Measurements from ENCODE around the gene COL18A1. TPM values are rescaled to one million over a fixed set of nuclear protein-coding genes. Genes with fewer than 3 reads are reported as not detected.

COL18A1 gene
- total RNA-seq, 1 donor from 2014 or later: 150 TPM

DNA sequence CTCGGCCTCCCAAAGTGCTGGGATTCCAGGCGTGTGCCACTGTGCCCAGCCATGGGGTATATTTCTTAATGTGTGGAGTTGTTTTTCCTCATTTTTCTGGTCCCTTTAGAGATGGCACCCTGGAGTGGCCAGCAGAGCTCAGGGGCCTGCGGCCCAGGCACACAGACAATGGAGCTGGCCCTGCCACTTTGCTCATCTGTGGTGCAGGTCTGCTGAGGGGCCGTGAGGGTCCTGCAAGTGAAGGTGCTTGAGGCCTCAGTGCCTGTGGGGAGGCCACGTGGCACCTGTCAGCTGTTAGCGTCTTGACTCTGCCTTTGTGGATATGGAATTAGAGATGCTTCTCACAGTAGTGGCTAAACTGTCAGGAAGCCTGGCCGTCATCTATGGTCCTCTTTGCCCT, 7.5 kb downstream of the COL18A1 start:
- no peak for DNase-seq (ENCODE audit: extremely low spot score, unreplicated experiment)
- Mint-ChIP-seq H3K4me1 (ENCODE audit: unreplicated experiment) (peaks cover 46% of the 10 kb centered on the region), H3K27me3 (no peaks in the 10 kb centered on the region), H3K9me3 (no peaks in the 10 kb centered on the region), H3K27ac (peak overlapping the region; percentile 54), H3K4me3 (peak overlapping the region; percentile 63), H3K36me3 (no peaks in the 10 kb centered on the region)
- TF ChIP-seq, protein P1, sequence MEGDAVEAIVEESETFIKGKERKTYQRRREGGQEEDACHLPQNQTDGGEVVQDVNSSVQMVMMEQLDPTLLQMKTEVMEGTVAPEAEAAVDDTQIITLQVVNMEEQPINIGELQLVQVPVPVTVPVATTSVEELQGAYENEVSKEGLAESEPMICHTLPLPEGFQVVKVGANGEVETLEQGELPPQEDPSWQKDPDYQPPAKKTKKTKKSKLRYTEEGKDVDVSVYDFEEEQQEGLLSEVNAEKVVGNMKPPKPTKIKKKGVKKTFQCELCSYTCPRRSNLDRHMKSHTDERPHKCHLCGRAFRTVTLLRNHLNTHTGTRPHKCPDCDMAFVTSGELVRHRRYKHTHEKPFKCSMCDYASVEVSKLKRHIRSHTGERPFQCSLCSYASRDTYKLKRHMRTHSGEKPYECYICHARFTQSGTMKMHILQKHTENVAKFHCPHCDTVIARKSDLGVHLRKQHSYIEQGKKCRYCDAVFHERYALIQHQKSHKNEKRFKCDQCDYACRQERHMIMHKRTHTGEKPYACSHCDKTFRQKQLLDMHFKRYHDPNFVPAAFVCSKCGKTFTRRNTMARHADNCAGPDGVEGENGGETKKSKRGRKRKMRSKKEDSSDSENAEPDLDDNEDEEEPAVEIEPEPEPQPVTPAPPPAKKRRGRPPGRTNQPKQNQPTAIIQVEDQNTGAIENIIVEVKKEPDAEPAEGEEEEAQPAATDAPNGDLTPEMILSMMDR (conservative IDR thresholded peaks at IDR 0.05): no peak

DNA sequence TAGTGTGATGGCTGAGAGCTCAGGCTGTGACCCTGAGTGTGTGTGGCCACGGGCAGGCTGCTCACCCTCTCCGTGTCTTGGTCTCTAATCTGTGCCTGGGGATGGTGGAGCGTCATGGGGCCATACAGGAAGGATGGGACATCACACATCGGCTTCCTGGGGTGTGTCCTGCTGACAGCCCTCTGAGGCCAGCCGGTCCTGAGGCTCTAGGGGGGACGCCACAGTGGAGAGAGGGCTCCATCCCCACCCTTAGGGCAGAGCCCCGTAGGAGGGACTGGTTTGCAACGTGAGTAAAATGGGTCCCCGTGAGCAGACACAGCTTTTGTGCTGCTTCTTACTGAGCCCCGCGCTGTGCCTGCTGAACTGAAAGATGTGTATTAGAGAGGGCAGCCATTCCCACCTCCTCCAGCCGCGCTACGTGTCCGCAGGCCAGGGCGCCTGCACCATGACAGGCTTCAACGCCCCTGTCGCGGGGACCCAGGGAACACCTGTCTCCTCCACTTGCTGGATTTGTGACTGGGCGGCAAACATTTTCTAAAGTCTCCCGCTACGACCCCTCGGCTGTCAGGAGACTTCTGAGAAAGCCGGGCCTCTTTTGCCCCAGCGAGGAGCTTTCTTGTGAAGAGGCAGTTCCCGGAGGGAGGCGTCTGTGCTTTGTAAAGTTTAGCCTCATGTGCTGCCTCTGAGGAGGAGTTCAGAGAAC, 8.1 kb downstream of the COL18A1 start:
- DNase-seq (ENCODE audit: extremely low spot score, unreplicated experiment): no peak
- Mint-ChIP-seq H3K9me3 (no peaks in the 10 kb centered on the region), H3K27me3 (no peaks in the 10 kb centered on the region), H3K36me3 (no peaks in the 10 kb centered on the region), H3K27ac (peak overlapping the region; percentile 54), H3K4me1 (ENCODE audit: unreplicated experiment) (peaks cover 41% of the 10 kb centered on the region), H3K4me3 (peak overlapping the region; percentile 63)
- TF ChIP-seq, protein P1 (conservative IDR thresholded peaks at IDR 0.05): no peak

DNA sequence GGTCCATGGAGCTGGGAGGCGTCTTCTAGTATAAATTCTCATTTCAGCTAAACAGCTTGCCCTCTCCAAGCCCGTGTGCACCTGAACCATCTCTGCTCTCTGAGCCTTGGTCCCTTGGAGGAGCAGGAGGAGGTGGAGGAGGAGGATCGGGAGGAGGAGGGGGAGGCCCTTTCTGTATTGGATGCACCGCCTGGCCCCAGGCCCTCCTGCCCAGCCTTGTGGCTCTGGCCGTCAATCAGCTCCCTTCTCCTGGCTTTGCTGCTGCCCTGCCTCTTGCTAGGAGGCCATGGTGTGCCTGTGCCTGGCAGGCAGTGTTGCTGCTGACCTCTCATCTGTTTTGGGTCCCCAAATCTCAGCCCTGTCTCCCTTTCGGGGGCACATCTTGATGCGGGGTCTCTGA, 9.0 kb downstream of the COL18A1 start:
- Mint-ChIP-seq H3K27ac (no peak overlapping the region), H3K27me3 (no peaks in the 10 kb centered on the region), H3K4me1 (ENCODE audit: unreplicated experiment) (peaks cover 42% of the 10 kb centered on the region), H3K9me3 (no peaks in the 10 kb centered on the region), H3K4me3 (no peak overlapping the region), H3K36me3 (no peaks in the 10 kb centered on the region)
- DNase-seq (ENCODE audit: extremely low spot score, unreplicated experiment): no peak
- TF ChIP-seq, protein P1 (conservative IDR thresholded peaks at IDR 0.05): no peak

DNA sequence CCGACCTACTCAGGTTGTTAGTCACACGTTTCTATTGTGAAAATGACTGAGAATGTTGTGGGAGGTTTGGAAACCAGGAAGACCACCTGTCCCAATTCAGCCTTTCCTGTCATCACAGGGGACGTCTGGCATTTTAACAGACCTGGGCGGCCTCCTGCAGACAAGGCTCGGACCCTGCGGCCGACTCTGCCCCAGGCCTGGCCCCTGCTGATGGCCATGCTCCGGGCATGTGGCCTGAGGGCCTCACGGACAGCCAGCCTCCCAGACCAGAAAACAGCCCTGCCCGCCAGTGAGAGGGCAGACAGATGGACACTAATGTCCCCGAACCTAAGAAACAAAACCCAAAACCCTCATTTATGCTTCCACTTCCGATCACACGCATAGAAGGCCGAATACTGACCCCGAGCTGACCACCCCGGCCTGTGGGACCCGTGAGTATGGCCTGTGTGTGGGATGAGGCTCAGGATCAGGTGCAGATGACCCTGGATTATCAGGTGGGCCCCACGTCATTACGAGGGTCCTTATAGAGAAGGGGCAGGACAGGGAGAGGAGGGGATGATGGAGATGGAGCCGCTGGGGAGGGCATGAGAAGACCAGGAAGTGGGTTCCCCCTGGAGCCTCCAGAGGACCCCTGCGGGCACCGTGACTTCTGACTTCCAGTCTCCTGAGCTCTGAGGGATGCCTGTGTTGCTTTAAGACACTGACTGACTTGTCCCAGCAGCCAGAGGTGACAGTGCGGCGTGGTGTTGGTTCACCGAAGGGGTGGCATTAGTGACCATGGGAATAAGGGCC, 9.6 kb downstream of the COL18A1 start:
- no peaks in the 10 kb centered on the region for H3K9me3 Mint-ChIP-seq
- H3K36me3 Mint-ChIP-seq: no peaks in the 10 kb centered on the region
- no peak for DNase-seq (ENCODE audit: extremely low spot score, unreplicated experiment)
- H3K27me3 Mint-ChIP-seq: no peaks in the 10 kb centered on the region
- H3K4me1 Mint-ChIP-seq (ENCODE audit: unreplicated experiment): peaks cover 41% of the 10 kb centered on the region
- peak overlapping the region; percentile 26 for H3K27ac Mint-ChIP-seq
- H3K4me3 Mint-ChIP-seq: no peak overlapping the region
- TF ChIP-seq, protein P1 (conservative IDR thresholded peaks at IDR 0.05): no peak

DNA sequence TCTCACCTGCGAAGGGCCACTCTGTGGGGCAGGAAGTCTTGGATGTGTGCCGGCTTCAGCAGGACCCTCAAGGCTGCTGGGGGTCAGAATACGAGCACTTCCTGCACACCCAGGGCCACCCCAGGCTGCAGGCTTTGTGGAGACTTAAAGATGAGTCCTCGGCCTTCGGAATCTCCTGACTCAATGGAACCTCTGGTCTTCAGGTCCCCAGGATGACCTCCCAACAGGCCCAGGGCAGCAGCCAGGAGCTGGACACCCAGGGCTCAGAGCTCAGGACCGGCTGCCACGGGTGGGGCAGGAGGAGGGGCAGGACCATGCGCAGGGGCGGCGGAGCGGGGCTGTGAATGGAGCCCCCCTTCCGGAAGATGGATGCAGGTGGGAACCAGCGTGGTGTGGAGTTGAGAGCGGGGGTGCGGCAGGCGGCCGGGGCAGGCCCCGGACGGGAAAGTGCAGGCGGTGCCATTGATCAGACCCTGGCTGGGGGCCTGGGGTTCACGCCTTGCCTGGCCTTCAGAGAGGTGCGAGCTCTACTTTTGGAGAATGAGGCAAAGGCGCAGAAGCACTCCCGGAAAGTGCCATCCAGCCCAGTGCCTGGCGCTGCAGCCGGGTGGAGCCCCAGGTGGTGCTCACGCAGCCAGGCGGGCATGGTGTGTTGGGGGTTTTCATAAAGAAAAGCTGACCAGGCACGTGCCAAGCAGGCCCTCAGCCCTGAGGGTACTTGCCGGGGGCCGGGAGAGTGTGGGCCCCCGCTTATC, 10.4 kb downstream of the COL18A1 start:
- no peak for DNase-seq (ENCODE audit: extremely low spot score, unreplicated experiment)
- Mint-ChIP-seq H3K27ac (no peak overlapping the region), H3K9me3 (no peaks in the 10 kb centered on the region), H3K27me3 (no peaks in the 10 kb centered on the region), H3K4me3 (no peak overlapping the region), H3K4me1 (ENCODE audit: unreplicated experiment) (peaks cover 46% of the 10 kb centered on the region), H3K36me3 (no peaks in the 10 kb centered on the region)
- TF ChIP-seq, protein P1 (conservative IDR thresholded peaks at IDR 0.05): no peak
